GM19023 (cell line): ENCODE measurements around the gene DAZ4.
"Not testable (repeated sequence)": the region's sequence is repeated elsewhere in the genome, so short reads cannot be mapped to it uniquely, and the experiment has no call there.

ENCODE experiments used
- ATAC-seq: cut with Tn5 transposase; IDR thresholded peaks from one replicate; pipeline ENCODE4 v1.9.1; 2021; ENCODE audit warnings: mild to moderate bottlenecking, moderate library complexity; ENCODE audit not compliant: unreplicated experiment

DAZ4 gene, protein sequence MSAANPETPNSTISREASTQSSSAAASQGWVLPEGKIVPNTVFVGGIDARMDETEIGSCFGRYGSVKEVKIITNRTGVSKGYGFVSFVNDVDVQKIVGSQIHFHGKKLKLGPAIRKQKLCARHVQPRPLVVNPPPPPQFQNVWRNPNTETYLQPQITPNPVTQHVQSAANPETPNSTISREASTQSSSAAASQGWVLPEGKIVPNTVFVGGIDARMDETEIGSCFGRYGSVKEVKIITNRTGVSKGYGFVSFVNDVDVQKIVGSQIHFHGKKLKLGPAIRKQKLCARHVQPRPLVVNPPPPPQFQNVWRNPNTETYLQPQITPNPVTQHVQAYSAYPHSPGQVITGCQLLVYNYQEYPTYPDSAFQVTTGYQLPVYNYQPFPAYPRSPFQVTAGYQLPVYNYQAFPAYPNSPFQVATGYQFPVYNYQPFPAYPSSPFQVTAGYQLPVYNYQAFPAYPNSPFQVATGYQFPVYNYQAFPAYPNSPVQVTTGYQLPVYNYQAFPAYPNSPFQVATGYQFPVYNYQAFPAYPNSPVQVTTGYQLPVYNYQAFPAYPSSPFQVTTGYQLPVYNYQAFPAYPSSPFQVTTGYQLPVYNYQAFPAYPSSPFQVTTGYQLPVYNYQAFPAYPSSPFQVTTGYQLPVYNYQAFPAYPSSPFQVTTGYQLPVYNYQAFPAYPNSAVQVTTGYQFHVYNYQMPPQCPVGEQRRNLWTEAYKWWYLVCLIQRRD

DNA sequence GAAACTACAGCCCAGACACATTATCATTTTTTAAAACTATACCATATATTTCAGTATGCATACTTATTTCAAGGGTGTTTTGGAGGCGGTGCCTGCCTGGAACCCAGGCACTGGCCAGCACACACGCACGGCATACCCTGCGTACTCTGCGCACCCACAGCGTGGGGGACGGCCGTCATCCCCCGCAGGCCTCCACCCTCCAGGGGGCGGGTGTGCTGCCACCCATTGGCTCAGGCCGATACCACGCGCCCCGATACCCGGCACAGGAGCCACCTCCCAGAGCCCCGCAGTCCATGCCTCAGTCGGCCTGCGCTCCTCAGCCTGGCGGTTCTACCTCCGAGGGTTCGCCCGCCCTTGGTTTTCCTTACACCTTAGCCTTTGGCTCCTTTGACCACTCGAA, at the start of gene DAZ4:
DAZ4 (plus strand) TSS at position 301 of the 400 bp plus-strand sequence. CDS start 208 bp downstream, outside the sequence.
- ATAC-seq, result not testable (repeated sequence)

DNA sequence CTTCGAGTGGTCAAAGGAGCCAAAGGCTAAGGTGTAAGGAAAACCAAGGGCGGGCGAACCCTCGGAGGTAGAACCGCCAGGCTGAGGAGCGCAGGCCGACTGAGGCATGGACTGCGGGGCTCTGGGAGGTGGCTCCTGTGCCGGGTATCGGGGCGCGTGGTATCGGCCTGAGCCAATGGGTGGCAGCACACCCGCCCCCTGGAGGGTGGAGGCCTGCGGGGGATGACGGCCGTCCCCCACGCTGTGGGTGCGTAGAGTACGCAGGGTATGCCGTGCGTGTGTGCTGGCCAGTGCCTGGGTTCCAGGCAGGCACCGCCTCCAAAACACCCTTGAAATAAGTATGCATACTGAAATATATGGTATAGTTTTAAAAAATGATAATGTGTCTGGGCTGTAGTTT, 20.4 kb upstream of the DAZ4 start, which contains the start of gene DAZ3:
DAZ3 (minus strand) TSS at position 101 of the 400 bp plus-strand sequence. CDS start 208 bp downstream, outside the sequence.
- ATAC-seq, result not testable (repeated sequence)

DNA sequence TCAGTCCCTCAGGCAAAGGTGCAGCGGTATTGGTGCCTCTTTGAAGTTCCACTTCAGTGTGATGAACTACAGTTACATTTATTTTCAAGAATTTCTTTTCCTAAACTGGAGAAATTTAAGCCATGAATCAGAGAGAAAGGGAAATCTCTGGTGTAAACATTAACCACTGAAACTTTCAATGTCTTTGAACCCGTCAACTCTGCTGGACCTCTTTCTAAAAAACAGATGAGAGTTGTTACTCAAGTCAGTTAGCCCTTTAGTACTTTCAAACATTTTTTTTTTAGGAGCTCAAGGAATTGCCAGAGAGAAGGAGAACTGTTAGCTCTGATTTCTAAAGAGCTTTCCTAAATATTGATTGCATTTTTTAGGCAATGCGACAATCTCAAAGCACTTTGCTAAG, 11.9 kb upstream of the DAZ4 start:
- not testable (repeated sequence) for ATAC-seq

GRCh38 chrY:24824184-24824879, 9.4 kb upstream of the DAZ4 start:
- ATAC-seq, result not testable (repeated sequence)

- ATAC-seq, result not testable (repeated sequence)
Observed at GRCh38 chrY:24825069-24825468, 8.7 kb upstream of the DAZ4 start.
